Right lung (tissue), 5 donors: Measurements from ENCODE around the gene PINLYP. TPM values are rescaled to one million over a fixed set of nuclear protein-coding genes. Genes with fewer than 3 reads are reported as not detected.
"Not testable (repeated sequence)": the region's sequence is repeated elsewhere in the genome, so short reads cannot be mapped to it uniquely, and the experiment has no call there.

Source experiments
- DNase-seq, 2 donors: peaks; one replicate each; pipeline ENCODE4 v3.0.0-alpha.2; 2013
- polyA plus RNA-seq, 5 donors: library from polyadenylated mRNA; unstranded; fragments of 120-200 nt; gene quantifications; one replicate each; pipeline versions ENCODE4 v1.2.1 to v1.2.3, GENCODE V29; 2013; ENCODE audit warnings: inconsistent platforms in 1 of 5, low replicate concordance in 1 of 5; ENCODE audit not compliant: insufficient read length in 5 of 5, insufficient read depth in 1 of 5

The PINLYP gene
- polyA plus RNA-seq, 5 donors = 17.1 to 20.5 (median 18.2) TPM

GRCh38 chr19:43575955-43576878 lies 616 bp downstream of the PINLYP start:
- peak in 1 of 2 donors; percentile 25 for DNase-seq

GRCh38 chr19:43578787-43579186 lies 3.2 kb downstream of the PINLYP start:
- no peak for DNase-seq

GRCh38 chr19:43581467-43581866 lies 5.9 kb downstream of the PINLYP start:
- no peak for DNase-seq

GRCh38 chr19:43582495-43582894 lies 6.9 kb downstream of the PINLYP start:
- no peak for DNase-seq

GRCh38 chr19:43584484-43584883 lies 8.9 kb downstream of the PINLYP start:
- no peak for DNase-seq

- no peak for DNase-seq
Measured at GRCh38 chr19:43586346-43586745, 10.7 kb downstream of the PINLYP start.

GRCh38 chr19:43587029-43587428 lies 11.4 kb downstream of the PINLYP start:
- not testable (repeated sequence) for DNase-seq

- DNase-seq = no peak
Measured at GRCh38 chr19:43589277-43589676, 13.7 kb downstream of the PINLYP start.

GRCh38 chr19:43589678-43590077 lies 14.1 kb downstream of the PINLYP start:
- DNase-seq = no peak

- DNase-seq = no peak
Measured at GRCh38 chr19:43591904-43592772, 16.5 kb downstream of the PINLYP start.

- DNase-seq = no peak
Measured at GRCh38 chr19:43592800-43593350, 17.3 kb downstream of the PINLYP start.

- no peak for DNase-seq
Measured at GRCh38 chr19:43594081-43594697, 18.6 kb downstream of the PINLYP start.

GRCh38 chr19:43594710-43595604 lies 19.4 kb downstream of the PINLYP start:
- peak; percentile 47 to 54 for DNase-seq

- peak in 1 of 2 donors; percentile 13 for DNase-seq
Measured at GRCh38 chr19:43595605-43595998, 20.0 kb downstream of the PINLYP start.

GRCh38 chr19:43595999-43596841 lies 20.6 kb downstream of the PINLYP start, which contains the start of the genes IRGQ and ZNF576:
Gene IRGQ (minus strand): TSS chr19:43596134. CDS start chr19:43595338, 796 bp downstream.
Gene ZNF576 (plus strand): TSS chr19:43596595. CDS start chr19:43597109, 514 bp downstream.
- peak; percentile 100 for DNase-seq

- no peak for DNase-seq
Measured at GRCh38 chr19:43596842-43597461, 21.4 kb downstream of the PINLYP start.

GRCh38 chr19:43597876-43598275 lies 22.3 kb downstream of the PINLYP start:
- no peak for DNase-seq

- no peak for DNase-seq
Measured at GRCh38 chr19:43598445-43599240, 23.0 kb downstream of the PINLYP start.
